GM12878 (cell line): ENCODE measurements around the gene GPC5. TPM values are rescaled to one million over a fixed set of nuclear protein-coding genes. Genes with fewer than 3 reads are reported as not detected.
A peak's percentile ranks its signal among the peaks of the same experiment; 100 is the strongest.

Experiments
- ATAC-seq: fragments of 200-7000 bp; cut with Tn5 transposase; 3 replicates; pipeline ENCODE4 v1.9.1; 2020; ENCODE audit warnings: mild to moderate bottlenecking, moderate library complexity
- BruUV-seq: library from RNA; stranded (reverse); fragments of 400-500 nt; replicated peaks from 2 replicates; lab custom pipeline; 2021; lab: Mats Ljungman, UMichigan
- CTCF ChIA-PET: fragments of 300-600 bp; sonication (Branson Sonifier 250); formaldehyde crosslinking; extraction: SDS; loops from one replicate; lab custom pipeline; 2021; ENCODE audit warnings: inconsistent platforms; lab: Yijun Ruan, JAX
- POLR2A ChIA-PET: fragments of 350-600 bp; formaldehyde crosslinking; extraction: SDS; loops from one replicate; lab custom pipeline; 2021; ENCODE audit warnings: inconsistent platforms; lab: Charles Lee
- RAD21 ChIA-PET: fragments of 300-600 bp; sonication (Branson Sonifier 250); formaldehyde crosslinking; loops from one replicate; lab custom pipeline; 2023; ENCODE audit warnings: antibody characterized with exemption; ENCODE audit not compliant: unreplicated experiment; lab: Charles Lee
- SMC1A ChIA-PET: fragments of 300-600 bp; sonication (Branson Sonifier 250); formaldehyde crosslinking; loops from one replicate; lab custom pipeline; 2023; ENCODE audit not compliant: unreplicated experiment, uncharacterized antibody; lab: Charles Lee
- DNase-seq: peaks from one replicate; pipeline ENCODE4 v3.0.0-alpha.2; 2011; ENCODE audit warnings: low read depth, low spot score
- FAIRE-seq: peaks from 3 replicates; lab custom pipeline; 2011; peaks lifted over from hg19 to GRCh38; lab: Jason Lieb, UNC
- H2AFZ ChIP-seq: 2 replicates; pipeline ENCODE4 v1.6.0; 2011; ENCODE audit warnings: low read depth, low read length, control low read depth; ENCODE audit not compliant: control insufficient read depth
- H3K27ac ChIP-seq: 2 replicates; pipeline ENCODE4 v1.5.1; 2011; ENCODE audit warnings: control low read depth; ENCODE audit not compliant: control insufficient read depth, insufficient read depth
- H3K27me3 ChIP-seq, 2 experiments: replicated peaks in 1 of 2; 2 replicates each; pipeline versions ENCODE4 v1.6.0 to v1.6.1; 2011; ENCODE audit warnings: low read length in 1 of 2; ENCODE audit not compliant: control insufficient read depth in 2 of 2, insufficient read depth in 2 of 2
- H3K36me3 ChIP-seq, 2 experiments: 2 replicates each; pipeline ENCODE4 v1.5.1; 2011; ENCODE audit warnings: low read length in 1 of 2; ENCODE audit not compliant: control insufficient read depth in 2 of 2, insufficient read depth in 2 of 2
- H3K4me1 ChIP-seq: 2 replicates; pipeline ENCODE4 v1.6.1; 2011; ENCODE audit warnings: mild to moderate bottlenecking, low read length, moderate library complexity, mixed read lengths; ENCODE audit not compliant: control insufficient read depth, insufficient read depth
- H3K4me2 ChIP-seq: 2 replicates; pipeline ENCODE4 v1.6.0; 2011; ENCODE audit warnings: control low read depth; ENCODE audit not compliant: control insufficient read depth, insufficient read depth
- H3K4me3 ChIP-seq: fragments of 200-600 bp; sonication (generic); 2 replicates; pipeline ENCODE4 v1.5.1; 2016
- H3K79me2 ChIP-seq: 2 replicates; pipeline ENCODE4 v1.6.0; 2011; ENCODE audit warnings: low read length; ENCODE audit not compliant: control insufficient read depth, insufficient read depth
- H3K9ac ChIP-seq: 2 replicates; pipeline ENCODE4 v1.8.0; 2011; ENCODE audit warnings: low read length, control low read depth, mixed read lengths; ENCODE audit not compliant: control insufficient read depth, insufficient read depth
- H3K9me3 ChIP-seq: replicated peaks from 3 replicates; pipeline ENCODE4 v1.5.1; 2011; ENCODE audit warnings: mild to moderate bottlenecking, low read length; ENCODE audit not compliant: control insufficient read depth, insufficient read depth
- H4K20me1 ChIP-seq: 2 replicates; pipeline ENCODE4 v1.6.0; 2011; ENCODE audit not compliant: control insufficient read depth, insufficient read depth
- MLLT1 ChIP-seq: fragments of 450-650 bp; IDR thresholded peaks from 2 replicates; pipeline ENCODE4 v1.6.1; 2016; ENCODE audit warnings: mild to moderate bottlenecking
- RAD21 ChIP-seq: IDR thresholded peaks from 2 replicates; pipeline ENCODE4 v1.6.1; 2011; ENCODE audit warnings: mild to moderate bottlenecking, low read depth, low read length, moderate library complexity; ENCODE audit not compliant: insufficient read depth
- SMC3 ChIP-seq: IDR thresholded peaks from 2 replicates; pipeline ENCODE4 v1.6.1; 2011; ENCODE audit warnings: low read length, improper control_type of control experiment, borderline replicate concordance
- WGBS: methylation state at CpG from one replicate; pipeline ENCODE4 v1.1.6; 2016; ENCODE audit warnings: low lambda C conversion rate; ENCODE audit not compliant: insufficient replicate concordance, insufficient coverage; ENCODE audit errors: missing lambda C conversion rate; 5-methylcytosine and 5-hydroxymethylcytosine counted together
- in situ Hi-C: fragments of 300-500 bp; cut with MboI; formaldehyde crosslinking; loops from 9 replicates; pipeline ENCODE4 v1.14.3; 2018; ENCODE audit warnings: mixed read lengths
- intact Hi-C: fragments of 100-400 bp; cut with micrococcal nuclease; formaldehyde crosslinking; loops from one replicate; pipeline ENCODE4 v1.14.2; 2022; ENCODE audit not compliant: unreplicated experiment
- polyA plus RNA-seq, 11 experiments: library from polyadenylated mRNA; depleted of rRNA in 4 of 11; unstranded in 6 of 11; stranded (reverse) in 5 of 11; fragments of >200 nt; fragmentation: Nextera tagmentation in 4 of 11; fragmentation: Illumina TruSeq in 1 of 11; extraction: Ambion mirVana in 4 of 11; extraction: Trizol in 1 of 11; gene quantifications; 1 replicate in 1 of 11; 2 replicates in 10 of 11; pipeline versions ENCODE4 v1.2.1 to v1.2.3, GENCODE V29; 2011 to 2016; ENCODE audit warnings: inconsistent platforms in 2 of 11, missing spikeins in 2 of 11, low read depth in 1 of 11
- total RNA-seq, 4 experiments: library from RNA; depleted of rRNA in 3 of 4; stranded (reverse); fragments of >200 nt in 3 of 4; fragmentation: Illumina TruSeq in 1 of 4; extraction: Trizol in 1 of 4; gene quantifications; 2 replicates each; pipeline versions ENCODE4 v1.2.1 to v1.2.3, GENCODE V29; 2013 to 2021
- TF ChIP-seq, protein P1 (sequence below), 3 experiments: IDR thresholded peaks in 2 of 3; conservative IDR thresholded peaks in 1 of 3; 2 replicates each; pipeline ENCODE4 v1.5.1; 2011; ENCODE audit warnings: low read depth in 3 of 3, low read length in 3 of 3, mild to moderate bottlenecking in 3 of 3, control low read depth in 2 of 3, moderate library complexity in 2 of 3, inconsistent platforms in 1 of 3, mixed read lengths in 1 of 3; ENCODE audit not compliant: control insufficient read depth in 2 of 3, insufficient read depth in 1 of 3; ENCODE audit errors: extremely low read depth in 1 of 3
- TF ChIP-seq, protein P2 (sequence below): fragments of 450-650 bp; IDR thresholded peaks from 2 replicates; pipeline ENCODE4 v1.6.1; 2017; ENCODE audit warnings: mild to moderate bottlenecking, low read depth, inconsistent platforms; ENCODE audit not compliant: poor library complexity, severe bottlenecking

The GPC5 gene
- total and polyA plus RNA-seq, 10 of the 15 experiments (the other 5 are each of a cell fraction or from before 2014, with no cell fraction given): 0.05 to 0.87 (median 0.44) TPM; not detected in 1

DNA sequence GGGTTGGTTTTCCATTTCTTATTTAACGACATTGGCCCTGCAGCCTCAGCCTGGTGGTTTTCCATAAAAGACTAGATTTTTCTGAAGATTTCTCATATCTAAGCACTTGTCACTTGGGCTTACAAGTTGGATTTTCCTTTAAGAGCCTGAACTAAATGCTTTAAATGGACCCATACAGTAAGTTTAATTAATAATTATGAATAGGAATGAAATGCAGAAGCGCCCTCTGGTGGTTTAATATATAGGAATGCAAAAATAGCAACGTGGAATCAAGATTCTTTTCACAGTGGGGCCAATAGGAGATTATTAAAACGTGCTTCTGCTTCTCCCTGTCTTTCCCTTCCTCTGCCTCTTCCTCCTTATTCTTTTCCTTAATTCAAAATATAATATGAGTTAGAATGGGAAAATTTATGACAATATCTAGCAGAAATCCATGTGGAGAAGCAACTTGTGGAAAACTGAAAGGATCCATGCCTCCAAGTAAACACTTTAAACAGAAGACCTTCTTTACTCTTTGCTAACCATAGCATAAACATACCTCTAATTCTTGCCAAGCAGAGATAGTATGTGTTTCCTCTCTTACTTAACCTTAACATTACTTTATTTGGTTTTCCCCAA lies 324.0 kb downstream of the GPC5 start:
- RAD21 ChIA-PET: no interaction called here
- DNase-seq (no peak), ATAC-seq (no peak), FAIRE-seq (no peak)
- no peak for TF ChIP-seq MLLT1
- TF ChIP-seq SMC3: peak; percentile 55; the same call in 1 of the 2 replicates
- TF ChIP-seq, protein P1, sequence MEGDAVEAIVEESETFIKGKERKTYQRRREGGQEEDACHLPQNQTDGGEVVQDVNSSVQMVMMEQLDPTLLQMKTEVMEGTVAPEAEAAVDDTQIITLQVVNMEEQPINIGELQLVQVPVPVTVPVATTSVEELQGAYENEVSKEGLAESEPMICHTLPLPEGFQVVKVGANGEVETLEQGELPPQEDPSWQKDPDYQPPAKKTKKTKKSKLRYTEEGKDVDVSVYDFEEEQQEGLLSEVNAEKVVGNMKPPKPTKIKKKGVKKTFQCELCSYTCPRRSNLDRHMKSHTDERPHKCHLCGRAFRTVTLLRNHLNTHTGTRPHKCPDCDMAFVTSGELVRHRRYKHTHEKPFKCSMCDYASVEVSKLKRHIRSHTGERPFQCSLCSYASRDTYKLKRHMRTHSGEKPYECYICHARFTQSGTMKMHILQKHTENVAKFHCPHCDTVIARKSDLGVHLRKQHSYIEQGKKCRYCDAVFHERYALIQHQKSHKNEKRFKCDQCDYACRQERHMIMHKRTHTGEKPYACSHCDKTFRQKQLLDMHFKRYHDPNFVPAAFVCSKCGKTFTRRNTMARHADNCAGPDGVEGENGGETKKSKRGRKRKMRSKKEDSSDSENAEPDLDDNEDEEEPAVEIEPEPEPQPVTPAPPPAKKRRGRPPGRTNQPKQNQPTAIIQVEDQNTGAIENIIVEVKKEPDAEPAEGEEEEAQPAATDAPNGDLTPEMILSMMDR (IDR thresholded peaks at IDR 0.05 in 2 of 3, conservative IDR thresholded peaks at IDR 0.05 in 1 of 3; ENCODE audit: control insufficient read depth in 2 of 3, extremely low read depth in 1 of 3, insufficient read depth in 1 of 3, low read depth in 3 of 3, low read length in 3 of 3): peak; percentile 33 to 50 (median 42); a peak in 4 of 6 replicates
- TF ChIP-seq RAD21: peak; percentile 45
- TF ChIP-seq, protein P2, sequence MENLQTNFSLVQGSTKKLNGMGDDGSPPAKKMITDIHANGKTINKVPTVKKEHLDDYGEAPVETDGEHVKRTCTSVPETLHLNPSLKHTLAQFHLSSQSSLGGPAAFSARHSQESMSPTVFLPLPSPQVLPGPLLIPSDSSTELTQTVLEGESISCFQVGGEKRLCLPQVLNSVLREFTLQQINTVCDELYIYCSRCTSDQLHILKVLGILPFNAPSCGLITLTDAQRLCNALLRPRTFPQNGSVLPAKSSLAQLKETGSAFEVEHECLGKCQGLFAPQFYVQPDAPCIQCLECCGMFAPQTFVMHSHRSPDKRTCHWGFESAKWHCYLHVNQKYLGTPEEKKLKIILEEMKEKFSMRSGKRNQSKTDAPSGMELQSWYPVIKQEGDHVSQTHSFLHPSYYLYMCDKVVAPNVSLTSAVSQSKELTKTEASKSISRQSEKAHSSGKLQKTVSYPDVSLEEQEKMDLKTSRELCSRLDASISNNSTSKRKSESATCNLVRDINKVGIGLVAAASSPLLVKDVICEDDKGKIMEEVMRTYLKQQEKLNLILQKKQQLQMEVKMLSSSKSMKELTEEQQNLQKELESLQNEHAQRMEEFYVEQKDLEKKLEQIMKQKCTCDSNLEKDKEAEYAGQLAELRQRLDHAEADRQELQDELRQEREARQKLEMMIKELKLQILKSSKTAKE: no peak
- POLR2A ChIA-PET: no interaction called here
- 13% methylated on average over 4 of the region's 4 CpGs for WGBS
- CTCF ChIA-PET: interaction anchor here (0.7 to 2.1 kb wide), 15 partner anchors 13 to 409 kb away, joined by 3 to 11 read pairs (median 4); no protein-coding TSS in a partner anchor
- Histone ChIP-seq H3K27me3 (peaks cover 0 to 3% of the 10 kb centered on the region in 2 experiments; a peak in 1 of 4 replicates), H4K20me1 (no peaks in the 10 kb centered on the region), H3K9me3 (no peaks in the 10 kb centered on the region), H3K9ac (no peak overlapping the region), H3K27ac (no peak overlapping the region), H3K79me2 (no peaks in the 10 kb centered on the region), H3K4me2 (no peak overlapping the region), H3K4me1 (no peaks in the 10 kb centered on the region), H2AFZ (no peak overlapping the region), H3K4me3 (no peak overlapping the region), H3K36me3 (no peaks in the 10 kb centered on the region)
- SMC1A ChIA-PET: interaction anchor here (0.6 to 2.6 kb wide), 6 partner anchors 26 to 373 kb away, joined by 3 to 9 read pairs (median 6); no protein-coding TSS in a partner anchor
- intact Hi-C loops: loop anchor here (5.0 kb wide), 1 partner anchor 590 kb away; no protein-coding TSS in a partner anchor
- BruUV-seq: no TSS peak
- in situ Hi-C loops: no loop called here
